Measurements from ENCODE around the gene MAT2A. TPM values are rescaled to one million over a fixed set of nuclear protein-coding genes. Genes with fewer than 3 reads are reported as not detected.
A peak's percentile ranks its signal among the peaks of the same experiment; 100 is the strongest.

MAT2A gene
- total and polyA plus RNA-seq, 9 of the 15 experiments (the other 6 are each of a cell fraction or from before 2014, with no cell fraction given): 130 to 1,027 (median 240) TPM

GRCh38 chr2:85540133-85540648 lies 1.2 kb downstream of the MAT2A start (continued):
- TF ChIP-seq ZNF696 (CRISPR knock-in tag; conservative IDR thresholded peaks at IDR 0.05) (no peak), MLLT1 (IDR thresholded peaks at IDR 0.05) (0 out of 4 replicates have a peak, but pooled peaks of 1 of the 2 experiments have one; percentile 7), PATZ1 (CRISPR knock-in tag; IDR thresholded peaks at IDR 0.05; ENCODE audit: borderline replicate concordance) (no peak), SIRT6 (IDR thresholded peaks at IDR 0.05; ENCODE audit: low read depth, low read length) (peak; percentile 11), ZZZ3 (IDR thresholded peaks at IDR 0.05) (no peak), TFE3 (CRISPR knock-in tag; IDR thresholded peaks at IDR 0.05) (no peak), SIN3A (IDR thresholded peaks at IDR 0.05; ENCODE audit: borderline replicate concordance in 2 of 2, control insufficient read depth in 1 of 2, low read depth in 2 of 2, low read length in 2 of 2) (peak in 1 of 2 experiments; percentile 30; a peak in 2 of 4 replicates), ZNF184 (CRISPR knock-in tag; IDR thresholded peaks at IDR 0.05) (no peak), NR2C1 (IDR thresholded peaks at IDR 0.05) (0 out of 2 replicates have a peak, but pooled peaks have one; percentile 20), NR2C1 (tag; IDR thresholded peaks at IDR 0.05) (no peak), ZNF699 (CRISPR knock-in tag; IDR thresholded peaks at IDR 0.05; ENCODE audit: insufficient replicate concordance) (no peak), ETV5 (CRISPR knock-in tag; IDR thresholded peaks at IDR 0.05; ENCODE audit: low read depth) (no peak), ZNF609 (CRISPR knock-in tag; IDR thresholded peaks at IDR 0.05; ENCODE audit: borderline replicate concordance) (0 out of 2 replicates have a peak, but pooled peaks have one; percentile 35), NCOA6 (IDR thresholded peaks at IDR 0.05) (no peak), ZFP91 (CRISPR knock-in tag; IDR thresholded peaks at IDR 0.05) (no peak), PHB (CRISPR knock-in tag; IDR thresholded peaks at IDR 0.05) (no peak)

All from K562 (cell line).